SU-DHL-6 (cell line): ENCODE measurements around the gene KLF3.

Experiments used
- CTCF ChIP-seq: fragments of 200-600 bp; sonication (generic); IDR thresholded peaks from one replicate; pipeline ENCODE4 v1.5.1; 2017; ENCODE audit warnings: antibody characterized with exemption, mild to moderate bottlenecking, low read length, moderate library complexity; ENCODE audit not compliant: insufficient read depth, poor library complexity, severe bottlenecking
- EZH2phosphoT487 ChIP-seq: fragments of 200-600 bp; sonication (generic), shearing (Covaris generic); conservative IDR thresholded peaks from 2 replicates; pipeline ENCODE4 v1.6.1; 2018; ENCODE audit warnings: mild to moderate bottlenecking, antibody characterized with exemption, low read length, moderate library complexity, mixed read lengths

GRCh38 chr4:38670939-38671591, 7.1 kb downstream of the KLF3 start:
- no peak for TF ChIP-seq CTCF
- no peak for TF ChIP-seq EZH2phosphoT487
